Stomach (tissue), 4 donors: ENCODE measurements around the gene SLC28A3.

Experiments
- EP300 ChIP-seq: sonication (generic); formaldehyde crosslinking; IDR thresholded peaks from one replicate; pipeline ENCODE4 v1.6.1; 2017; ENCODE audit warnings: antibody characterized with exemption
- POLR2A ChIP-seq, 4 donors: fragments of 450-650 bp; IDR thresholded peaks; one replicate each; pipeline ENCODE4 v1.6.1; 2016; ENCODE audit warnings: antibody characterized with exemption in 4 of 4, control low read depth in 2 of 4, mild to moderate bottlenecking in 1 of 4, moderate library complexity in 1 of 4
- POLR2AphosphoS5 ChIP-seq, 3 donors: sonication (generic); formaldehyde crosslinking; IDR thresholded peaks; one replicate each; pipeline ENCODE4 v1.6.1; 2016; ENCODE audit warnings: antibody characterized with exemption in 3 of 3
- TF ChIP-seq, protein P1 (sequence below), 7 experiments: fragments of 450-650 bp in 4 of 7; fragments of 200-600 bp in 3 of 7; sonication (generic) in 3 of 7; IDR thresholded peaks; one replicate each; pipeline ENCODE4 v1.5.1; 2016 to 2019; ENCODE audit warnings: antibody characterized with exemption in 7 of 7, control low read depth in 2 of 7, mild to moderate bottlenecking in 1 of 7

DNA sequence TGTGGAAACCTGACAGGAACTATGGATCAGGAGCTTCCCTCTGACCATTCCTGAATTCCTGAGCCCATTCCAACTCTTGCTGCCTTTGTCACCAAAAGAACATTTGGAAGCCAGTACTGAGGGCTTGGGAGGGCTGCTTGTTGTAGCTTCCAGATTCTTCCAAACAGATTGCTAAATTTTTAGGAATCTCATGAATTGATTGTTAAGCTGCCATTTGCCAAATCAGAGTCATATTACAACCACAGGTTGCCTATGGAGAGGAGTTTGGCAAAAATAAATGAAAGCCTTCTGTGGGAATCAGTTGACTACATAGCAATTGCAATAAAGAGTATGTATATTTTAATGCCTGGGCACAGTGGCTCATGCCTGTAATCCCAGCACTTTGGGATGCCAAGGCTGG is 39.2 kb upstream of the SLC28A3 start:
- TF ChIP-seq POLR2A (IDR thresholded peaks at IDR 0.05) (no peak), EP300 (no peak), POLR2AphosphoS5 (IDR thresholded peaks at IDR 0.05) (no peak)
- TF ChIP-seq, protein P1, sequence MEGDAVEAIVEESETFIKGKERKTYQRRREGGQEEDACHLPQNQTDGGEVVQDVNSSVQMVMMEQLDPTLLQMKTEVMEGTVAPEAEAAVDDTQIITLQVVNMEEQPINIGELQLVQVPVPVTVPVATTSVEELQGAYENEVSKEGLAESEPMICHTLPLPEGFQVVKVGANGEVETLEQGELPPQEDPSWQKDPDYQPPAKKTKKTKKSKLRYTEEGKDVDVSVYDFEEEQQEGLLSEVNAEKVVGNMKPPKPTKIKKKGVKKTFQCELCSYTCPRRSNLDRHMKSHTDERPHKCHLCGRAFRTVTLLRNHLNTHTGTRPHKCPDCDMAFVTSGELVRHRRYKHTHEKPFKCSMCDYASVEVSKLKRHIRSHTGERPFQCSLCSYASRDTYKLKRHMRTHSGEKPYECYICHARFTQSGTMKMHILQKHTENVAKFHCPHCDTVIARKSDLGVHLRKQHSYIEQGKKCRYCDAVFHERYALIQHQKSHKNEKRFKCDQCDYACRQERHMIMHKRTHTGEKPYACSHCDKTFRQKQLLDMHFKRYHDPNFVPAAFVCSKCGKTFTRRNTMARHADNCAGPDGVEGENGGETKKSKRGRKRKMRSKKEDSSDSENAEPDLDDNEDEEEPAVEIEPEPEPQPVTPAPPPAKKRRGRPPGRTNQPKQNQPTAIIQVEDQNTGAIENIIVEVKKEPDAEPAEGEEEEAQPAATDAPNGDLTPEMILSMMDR (IDR thresholded peaks at IDR 0.05), result no peak
